Karpas-422 (cell line): Measurements from ENCODE around the gene RNF112. TPM values are rescaled to one million over a fixed set of nuclear protein-coding genes. Genes with fewer than 3 reads are reported as not detected.

Experiments used
- DNase-seq: peaks from one replicate; pipeline ENCODE4 v3.0.0-alpha.2; 2015
- H2AFZ ChIP-seq: fragments of 200-600 bp; sonication (generic); 2 replicates; pipeline ENCODE4 v1.6.1; 2014; ENCODE audit warnings: antibody characterized with exemption, low read length, mixed read lengths
- H3K27ac ChIP-seq: fragments of 200-600 bp; sonication (generic); 2 replicates; pipeline ENCODE4 v1.5.1; 2014; ENCODE audit warnings: mild to moderate bottlenecking, low read length, moderate library complexity
- H3K27me3 ChIP-seq: fragments of 200-600 bp; sonication (generic); 2 replicates; pipeline ENCODE4 v1.6.1; 2014; ENCODE audit warnings: low read length, mixed read lengths
- H3K36me3 ChIP-seq: fragments of 200-600 bp; sonication (generic); 2 replicates; pipeline ENCODE4 v1.6.1; 2014; ENCODE audit warnings: low read length, mixed read lengths; ENCODE audit not compliant: insufficient read depth
- H3K4me1 ChIP-seq: fragments of 200-600 bp; sonication (generic); 2 replicates; pipeline ENCODE4 v1.6.1; 2014; ENCODE audit warnings: mild to moderate bottlenecking, low read length, mixed read lengths
- H3K4me2 ChIP-seq: fragments of 200-600 bp; sonication (generic); 2 replicates; pipeline ENCODE4 v1.6.1; 2014; ENCODE audit warnings: low read length, low read depth, mild to moderate bottlenecking; ENCODE audit not compliant: poor library complexity, severe bottlenecking
- H3K4me3 ChIP-seq: fragments of 200-600 bp; sonication (generic); 2 replicates; pipeline ENCODE4 v1.5.1; 2014; ENCODE audit warnings: mild to moderate bottlenecking, antibody characterized with exemption, low read length, mixed read lengths
- H3K79me2 ChIP-seq: fragments of 200-600 bp; sonication (generic); 2 replicates; pipeline ENCODE4 v1.6.1; 2014; ENCODE audit warnings: mild to moderate bottlenecking, low read length, mixed read lengths
- H3K9ac ChIP-seq: fragments of 200-600 bp; sonication (generic); 2 replicates; pipeline ENCODE4 v1.6.0; 2014; ENCODE audit warnings: low read length
- H3K9me2 ChIP-seq: fragments of 200-600 bp; sonication (generic), shearing (Covaris generic); replicated peaks from 2 replicates; pipeline ENCODE4 v1.6.0; 2014; ENCODE audit warnings: mild to moderate bottlenecking, low read length, moderate library complexity; ENCODE audit not compliant: insufficient read depth
- H3K9me3 ChIP-seq: fragments of 300-700, 200-600 bp; sonication (generic); 2 replicates; pipeline ENCODE4 v1.6.1; 2014; ENCODE audit warnings: low read length, mixed read lengths
- H4K20me1 ChIP-seq: fragments of 200-600 bp; sonication (generic); 2 replicates; pipeline ENCODE4 v1.6.1; 2014; ENCODE audit warnings: mild to moderate bottlenecking, antibody characterized with exemption, low read length, low read depth; ENCODE audit not compliant: insufficient read depth
- total RNA-seq: library from RNA; depleted of rRNA; stranded (reverse); fragments of >200 nt; shearing (Covaris generic); gene quantifications from 2 replicates; pipeline ENCODE4 v1.2.3, GENCODE V29; 2014; ENCODE audit warnings: low replicate concordance

Gene RNF112
- total RNA-seq, 1 experiment from 2014 or later: not detected

DNA sequence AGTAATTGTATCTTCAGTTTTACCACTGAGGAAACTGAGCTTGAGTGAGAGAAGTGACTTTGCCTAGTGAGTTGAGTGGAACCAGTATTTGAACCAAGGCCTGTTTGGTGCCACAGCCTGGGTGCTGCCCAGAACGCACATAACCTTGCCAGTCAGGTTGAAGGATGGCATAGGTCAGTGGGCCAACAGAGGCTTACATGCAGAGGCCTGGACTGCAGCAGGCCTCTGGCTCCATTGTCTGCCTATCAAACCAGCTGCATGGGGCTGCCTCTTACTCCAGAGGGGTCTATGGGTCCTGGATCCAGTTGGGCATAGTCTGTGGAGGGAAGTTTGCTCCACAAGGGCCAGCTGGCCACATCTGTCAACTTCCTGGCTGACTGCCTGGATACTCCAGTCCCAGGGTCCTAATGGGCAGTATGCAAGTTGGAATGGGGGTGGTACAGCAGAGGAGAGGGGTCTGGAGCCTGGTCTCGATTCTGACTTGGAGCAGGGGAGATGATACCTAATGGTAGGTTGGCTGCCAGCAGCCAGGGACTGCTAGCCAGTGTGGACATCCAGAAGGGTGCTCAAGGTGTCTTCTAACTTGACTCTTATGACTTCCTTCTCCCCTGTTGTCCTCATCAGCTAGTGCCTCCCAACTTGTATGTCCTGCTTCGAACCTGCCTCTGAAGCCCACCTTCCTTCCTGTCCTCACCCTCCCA lies 11.1 kb upstream of the RNF112 start:
- no peaks in the 10 kb centered on the region for H3K9me2 ChIP-seq
- DNase-seq: no peak
- no peaks in the 10 kb centered on the region for H3K79me2 ChIP-seq
- H4K20me1 ChIP-seq: no peaks in the 10 kb centered on the region
- H3K9me3 ChIP-seq: no peaks in the 10 kb centered on the region
- no peak overlapping the region for H3K4me2 ChIP-seq
- H3K27ac ChIP-seq: no peak overlapping the region
- no peaks in the 10 kb centered on the region for H3K27me3 ChIP-seq
- H3K9ac ChIP-seq: no peak overlapping the region
- H3K36me3 ChIP-seq: no peaks in the 10 kb centered on the region
- H3K4me3 ChIP-seq: no peak overlapping the region
- no peak overlapping the region for H2AFZ ChIP-seq
- peaks cover 11% of the 10 kb centered on the region for H3K4me1 ChIP-seq

DNA sequence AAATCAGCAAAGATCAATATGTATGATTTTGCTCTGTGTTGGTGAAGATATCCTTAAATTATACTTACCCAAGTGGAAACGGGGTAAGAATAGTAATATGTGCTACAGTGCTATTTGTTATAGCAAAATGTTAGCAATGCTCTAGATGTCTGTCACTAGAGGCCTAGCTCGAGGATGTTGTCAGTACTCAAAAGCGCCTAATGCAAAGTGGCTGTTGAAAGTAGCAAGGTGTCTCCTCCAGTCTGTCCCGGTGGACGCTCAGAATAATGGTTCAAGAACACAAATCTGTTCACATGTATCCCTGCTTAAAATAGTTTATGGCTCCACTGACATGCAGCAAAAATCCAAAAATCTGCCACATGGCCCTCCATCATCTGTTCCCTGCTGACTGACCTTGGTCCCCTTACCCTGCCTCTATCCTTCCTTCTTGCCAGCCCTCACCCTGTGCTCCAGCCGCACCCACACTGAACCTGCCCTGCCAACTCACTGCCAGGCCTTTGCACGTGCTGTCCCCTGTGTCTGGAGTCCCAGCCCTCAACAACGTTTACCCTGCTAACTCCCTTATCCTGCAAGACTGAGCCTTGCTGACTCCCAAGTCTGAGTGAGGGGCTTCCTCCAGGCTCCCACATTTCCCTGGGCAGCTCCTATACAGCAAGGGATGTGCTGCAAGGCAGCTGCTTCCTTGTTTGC lies 9.6 kb upstream of the RNF112 start:
- Histone ChIP-seq H3K9me3 (no peaks in the 10 kb centered on the region), H4K20me1 (no peaks in the 10 kb centered on the region), H3K9me2 (no peaks in the 10 kb centered on the region), H3K27me3 (no peaks in the 10 kb centered on the region), H2AFZ (no peak overlapping the region), H3K4me1 (peaks cover 11% of the 10 kb centered on the region), H3K79me2 (no peaks in the 10 kb centered on the region), H3K4me2 (no peak overlapping the region), H3K36me3 (no peaks in the 10 kb centered on the region), H3K9ac (no peak overlapping the region), H3K4me3 (no peak overlapping the region), H3K27ac (no peak overlapping the region)
- no peak for DNase-seq

DNA sequence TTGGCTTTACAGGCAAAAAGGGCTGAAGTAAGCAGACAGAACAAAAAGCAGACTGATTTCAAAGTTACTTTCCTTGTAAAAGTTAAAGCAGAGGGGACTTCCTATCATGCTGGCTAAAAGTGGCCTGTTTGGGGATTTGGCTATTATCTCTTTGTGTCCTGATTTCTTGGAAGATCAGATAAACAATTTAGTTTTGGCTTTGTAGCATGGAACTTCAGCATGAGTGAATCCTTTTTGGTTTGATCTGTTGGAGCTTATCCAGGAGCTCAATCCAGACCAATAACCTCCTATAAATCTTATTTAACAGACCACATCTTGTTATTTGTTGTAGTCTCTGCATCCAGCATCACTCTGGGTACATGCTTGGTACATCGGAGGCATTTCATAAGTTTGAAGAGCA lies 8.9 kb upstream of the RNF112 start:
- no peaks in the 10 kb centered on the region for H3K27me3 ChIP-seq
- no peak overlapping the region for H3K4me3 ChIP-seq
- no peaks in the 10 kb centered on the region for H3K9me2 ChIP-seq
- H2AFZ ChIP-seq: no peak overlapping the region
- H3K79me2 ChIP-seq: no peaks in the 10 kb centered on the region
- no peak overlapping the region for H3K27ac ChIP-seq
- no peaks in the 10 kb centered on the region for H3K9me3 ChIP-seq
- no peak overlapping the region for H3K4me2 ChIP-seq
- no peaks in the 10 kb centered on the region for H4K20me1 ChIP-seq
- H3K36me3 ChIP-seq: no peaks in the 10 kb centered on the region
- H3K9ac ChIP-seq: no peak overlapping the region
- DNase-seq: no peak
- peaks cover 11% of the 10 kb centered on the region for H3K4me1 ChIP-seq

DNA sequence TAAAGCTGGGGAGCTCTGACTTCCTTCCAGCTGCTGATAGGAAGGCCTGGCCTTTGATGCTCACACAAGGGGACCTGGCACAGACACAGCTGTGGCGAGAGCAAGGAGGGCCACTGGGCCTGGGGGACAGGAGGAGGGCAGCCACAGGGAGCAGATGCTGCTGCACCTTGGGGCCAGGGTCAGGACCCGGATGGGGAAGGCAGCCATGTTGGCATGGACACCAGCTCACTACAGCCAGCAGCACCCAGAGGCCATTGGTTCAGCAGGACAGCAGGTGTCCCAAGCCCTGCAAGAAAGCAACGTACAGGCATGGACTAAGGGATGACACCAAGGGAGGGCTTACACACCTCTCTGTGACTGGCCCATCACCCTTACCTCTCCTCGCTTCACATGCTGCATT lies 8.0 kb upstream of the RNF112 start:
- no peak overlapping the region for H2AFZ ChIP-seq
- H3K9me3 ChIP-seq: no peaks in the 10 kb centered on the region
- H3K36me3 ChIP-seq: no peaks in the 10 kb centered on the region
- DNase-seq: no peak
- H3K4me3 ChIP-seq: no peak overlapping the region
- no peak overlapping the region for H3K9ac ChIP-seq
- no peak overlapping the region for H3K27ac ChIP-seq
- H3K4me2 ChIP-seq: no peak overlapping the region
- H3K79me2 ChIP-seq: no peaks in the 10 kb centered on the region
- H3K27me3 ChIP-seq: no peaks in the 10 kb centered on the region
- H4K20me1 ChIP-seq: no peaks in the 10 kb centered on the region
- H3K9me2 ChIP-seq: no peaks in the 10 kb centered on the region
- peaks cover 7% of the 10 kb centered on the region for H3K4me1 ChIP-seq

GRCh38 chr17:19404264-19404663 lies 6.8 kb upstream of the RNF112 start:
- H2AFZ ChIP-seq: no peak overlapping the region
- no peaks in the 10 kb centered on the region for H3K9me2 ChIP-seq
- H3K27ac ChIP-seq: no peak overlapping the region
- H4K20me1 ChIP-seq: no peaks in the 10 kb centered on the region
- H3K79me2 ChIP-seq: no peaks in the 10 kb centered on the region
- no peaks in the 10 kb centered on the region for H3K27me3 ChIP-seq
- no peak overlapping the region for H3K9ac ChIP-seq
- no peak overlapping the region for H3K4me2 ChIP-seq
- no peak for DNase-seq
- no peaks in the 10 kb centered on the region for H3K36me3 ChIP-seq
- no peaks in the 10 kb centered on the region for H3K9me3 ChIP-seq
- no peak overlapping the region for H3K4me3 ChIP-seq
- H3K4me1 ChIP-seq: no peaks in the 10 kb centered on the region

GRCh38 chr17:19405114-19405513 lies 5.9 kb upstream of the RNF112 start:
- Histone ChIP-seq H3K4me2 (no peak overlapping the region), H3K9me2 (no peaks in the 10 kb centered on the region), H3K27me3 (no peaks in the 10 kb centered on the region), H3K79me2 (no peaks in the 10 kb centered on the region), H3K27ac (no peak overlapping the region), H3K9ac (no peak overlapping the region), H2AFZ (no peak overlapping the region), H3K36me3 (no peaks in the 10 kb centered on the region), H3K4me1 (no peaks in the 10 kb centered on the region), H4K20me1 (no peaks in the 10 kb centered on the region), H3K4me3 (no peak overlapping the region), H3K9me3 (no peaks in the 10 kb centered on the region)
- DNase-seq: no peak

DNA sequence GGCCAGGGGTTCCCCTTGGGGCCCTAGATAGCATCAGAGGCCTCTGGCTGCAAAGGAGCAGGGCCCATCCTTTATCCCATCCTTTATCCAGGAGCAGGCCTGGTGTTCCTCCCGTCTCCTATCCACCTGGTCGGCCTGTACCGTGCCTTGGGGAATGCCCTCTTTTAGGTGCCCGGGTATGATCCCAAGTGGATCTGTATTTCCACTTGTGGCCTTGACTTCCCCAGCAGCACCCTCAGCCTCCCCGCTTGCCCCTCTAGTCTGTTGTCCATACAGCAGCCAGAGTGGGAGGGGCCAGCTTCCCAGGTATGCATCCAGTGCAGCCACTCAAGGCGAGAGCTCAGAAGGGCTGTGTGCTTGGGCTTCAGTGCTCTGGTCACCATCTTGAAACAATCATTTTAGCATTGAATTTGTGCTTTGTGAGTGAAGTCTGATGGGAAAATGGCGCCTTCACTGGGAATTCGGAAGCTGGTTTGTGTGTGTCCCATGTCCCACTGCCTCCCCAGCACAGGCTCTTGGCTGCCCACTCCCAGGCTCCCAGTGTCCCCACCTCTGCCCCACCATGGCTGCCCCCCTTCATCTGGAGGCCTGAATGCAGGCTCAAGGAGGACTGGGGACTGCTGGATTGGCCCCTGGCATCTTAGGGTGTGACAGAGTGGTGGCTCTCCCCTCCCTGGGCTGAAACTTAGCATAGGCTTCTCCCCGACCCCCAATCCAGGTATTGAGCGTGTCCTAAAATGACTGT lies 3.3 kb upstream of the RNF112 start:
- no peaks in the 10 kb centered on the region for H3K36me3 ChIP-seq

DNA sequence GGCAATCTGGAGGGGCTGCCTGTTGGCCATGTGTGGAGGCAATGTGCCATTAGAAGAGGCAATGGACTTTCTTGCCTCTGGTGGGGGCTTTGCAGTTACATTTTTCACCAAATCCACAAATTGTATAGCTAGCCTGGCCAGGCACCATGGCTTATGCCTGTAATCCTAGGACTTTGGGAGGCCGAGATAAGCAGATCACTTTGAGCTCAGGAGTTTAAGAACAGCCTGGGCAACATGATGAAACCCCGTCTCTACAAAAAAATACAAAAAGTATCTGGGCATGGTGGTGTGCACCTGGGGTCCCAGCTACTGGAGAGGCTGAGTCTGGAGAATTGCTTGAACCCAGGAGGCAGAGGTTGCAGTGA lies 2.7 kb upstream of the RNF112 start:
- DNase-seq: no peak
- Histone ChIP-seq H3K36me3 (no peaks in the 10 kb centered on the region), H4K20me1 (no peaks in the 10 kb centered on the region), H3K9me2 (no peaks in the 10 kb centered on the region), H3K27me3 (no peaks in the 10 kb centered on the region), H3K79me2 (no peaks in the 10 kb centered on the region), H3K4me1 (no peaks in the 10 kb centered on the region), H2AFZ (no peak overlapping the region), H3K4me2 (no peak overlapping the region), H3K9ac (no peak overlapping the region), H3K27ac (no peak overlapping the region), H3K4me3 (no peak overlapping the region), H3K9me3 (no peaks in the 10 kb centered on the region)

More for the DNA sequence above, 3.3 kb upstream of the RNF112 start:
- Histone ChIP-seq H4K20me1 (no peaks in the 10 kb centered on the region), H3K4me2 (no peak overlapping the region), H3K9me2 (no peaks in the 10 kb centered on the region), H3K9me3 (no peaks in the 10 kb centered on the region), H3K4me3 (no peak overlapping the region), H3K9ac (no peak overlapping the region), H3K27ac (no peak overlapping the region), H3K27me3 (no peaks in the 10 kb centered on the region), H3K79me2 (no peaks in the 10 kb centered on the region), H2AFZ (no peak overlapping the region), H3K4me1 (no peaks in the 10 kb centered on the region)
- no peak for DNase-seq
